HG02938 (cell line): ENCODE measurements around the gene SMCO2.

Experiments used
- ATAC-seq: cut with Tn5 transposase; IDR thresholded peaks from one replicate; pipeline ENCODE4 v1.9.1; 2021; ENCODE audit warnings: mild to moderate bottlenecking, moderate library complexity; ENCODE audit not compliant: unreplicated experiment

Gene SMCO2

DNA sequence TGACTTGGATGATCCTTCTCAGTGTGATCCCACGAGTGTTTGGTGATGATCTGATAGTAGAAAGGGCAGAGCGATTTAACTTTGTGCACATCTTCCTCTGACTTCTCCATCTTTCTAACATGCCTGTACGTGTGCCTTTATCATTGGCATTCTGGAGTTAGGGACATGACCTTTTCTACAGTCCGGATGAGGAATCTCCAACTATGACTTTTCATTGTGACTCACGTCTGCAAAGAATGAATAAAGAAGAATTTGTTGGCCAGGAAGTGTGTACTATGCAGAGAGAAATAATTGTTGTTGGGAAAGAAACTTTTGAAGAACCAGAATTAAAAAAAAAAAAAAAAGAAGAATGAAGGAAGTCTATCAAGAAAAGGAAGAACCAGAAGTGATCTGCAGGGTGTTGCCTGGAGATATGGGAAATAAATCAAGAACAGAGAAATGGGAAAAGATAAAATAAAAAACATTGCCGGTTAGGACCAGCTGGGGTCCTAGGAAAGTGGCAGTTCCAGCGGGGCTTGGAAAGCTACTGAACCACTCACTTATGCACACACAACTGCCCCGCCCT is 102.8 kb downstream of the SMCO2 start:
- no peak for ATAC-seq

DNA sequence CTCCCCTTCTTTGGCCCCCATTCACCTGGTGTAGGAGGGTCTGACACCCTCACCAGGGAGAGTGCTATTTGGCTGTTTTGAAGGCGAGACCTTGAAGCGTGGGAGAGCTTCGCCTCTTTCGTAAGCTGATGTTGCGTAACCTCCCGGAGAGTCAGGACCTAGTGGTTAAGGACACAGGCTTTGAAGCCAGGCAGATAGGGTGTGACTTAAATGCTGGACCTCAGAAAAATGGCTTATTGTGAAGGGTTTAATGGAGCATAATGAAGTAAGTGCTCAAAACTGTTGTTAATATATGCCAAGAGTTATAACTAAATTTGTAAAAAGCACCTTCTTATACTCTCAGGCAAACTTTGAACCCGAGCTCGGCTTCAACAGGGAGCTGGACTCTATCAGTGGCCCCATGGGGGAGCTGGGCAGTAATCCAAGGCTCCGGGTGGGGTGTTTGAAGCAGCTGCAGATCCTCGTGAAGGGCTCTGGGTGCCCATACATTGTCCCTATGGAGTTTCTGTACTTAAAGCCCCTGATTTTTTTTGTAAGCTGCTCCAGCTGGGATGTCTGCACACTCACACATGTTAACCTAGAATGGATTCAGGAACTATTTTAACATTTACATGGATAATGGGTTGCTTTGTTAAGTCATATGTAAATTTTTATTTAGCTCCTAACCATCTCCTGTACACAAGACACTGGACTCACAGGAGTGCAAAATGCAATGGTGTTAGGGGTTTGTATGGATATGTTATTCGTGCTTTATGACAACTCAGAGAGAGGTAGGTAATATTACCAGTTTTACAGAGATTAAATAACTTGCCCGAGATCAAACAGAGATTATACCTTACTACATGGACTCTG is 103.5 kb downstream of the SMCO2 start:
- no peak for ATAC-seq

DNA sequence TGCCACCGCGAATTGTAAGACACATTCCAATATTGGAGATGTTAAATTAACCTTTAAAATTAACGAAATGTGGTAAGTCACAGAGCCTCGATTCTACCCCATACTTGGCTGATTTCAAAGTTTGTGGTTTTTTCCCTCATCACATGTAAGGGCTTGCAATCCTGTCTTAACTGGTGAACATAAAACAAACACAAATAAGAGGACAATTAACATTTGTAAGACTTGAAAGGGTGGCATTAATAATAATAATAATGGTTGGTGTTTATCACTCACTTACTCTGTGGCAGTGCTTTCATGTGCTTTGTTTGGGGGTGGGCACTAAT is 104.1 kb downstream of the SMCO2 start:
- ATAC-seq = no peak

DNA sequence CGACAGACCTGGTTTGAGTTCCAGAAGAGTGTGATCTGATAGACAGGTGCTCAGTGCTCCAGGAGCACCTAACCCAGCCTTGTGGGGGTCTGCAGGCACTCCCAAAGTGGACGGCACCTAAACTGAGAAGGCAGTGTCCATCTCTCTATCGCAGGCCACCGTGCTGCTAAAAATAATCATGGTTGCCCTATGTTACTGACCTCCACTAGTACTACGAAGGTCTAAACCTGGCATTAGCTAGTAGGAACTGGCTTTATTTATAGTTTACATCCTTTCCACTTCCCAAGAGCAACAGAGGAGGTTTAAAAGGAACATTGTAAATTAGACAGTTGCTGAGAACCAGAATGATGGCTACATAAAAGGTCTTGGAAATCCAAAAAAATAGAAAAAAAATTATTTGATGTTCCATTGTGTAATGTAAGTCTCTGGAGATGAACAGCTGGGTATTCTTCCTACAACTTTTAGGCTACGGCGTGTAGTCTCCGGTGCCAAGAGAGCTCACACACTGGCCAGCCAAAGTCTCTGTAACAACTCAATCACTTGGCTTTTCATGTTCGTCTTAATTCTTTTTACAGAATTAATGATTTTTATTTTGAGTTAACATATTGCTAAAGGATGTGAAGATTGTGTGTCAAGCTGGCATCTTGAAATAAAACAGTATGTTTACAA is 104.8 kb downstream of the SMCO2 start:
- ATAC-seq = no peak
